Vagina (tissue), 2 donors: ENCODE results near the gene TAF1. TPM values are rescaled to one million over a fixed set of nuclear protein-coding genes. Genes with fewer than 3 reads are reported as not detected.
"Not testable (repeated sequence)": the region's sequence is repeated elsewhere in the genome, so short reads cannot be mapped to it uniquely, and the experiment has no call there.

Experiments used
- DNase-seq, 2 donors: peaks; one replicate each; pipeline ENCODE4 v3.0.0-alpha.2; 2017; ENCODE audit errors: extremely low spot score in 2 of 2
- H3K27ac ChIP-seq: fragments of 200-600 bp; sonication (generic); one replicate; pipeline ENCODE4 v1.5.1; 2019
- H3K27me3 ChIP-seq: fragments of 200-600 bp; sonication (generic); one replicate; pipeline ENCODE4 v1.5.1; 2019
- H3K36me3 ChIP-seq, 2 donors: fragments of 200-600 bp; sonication (generic); one replicate each; pipeline ENCODE4 v1.5.1; 2017 to 2019
- H3K4me1 ChIP-seq: fragments of 200-600 bp; sonication (generic); one replicate; pipeline ENCODE4 v1.5.1; 2019
- H3K4me3 ChIP-seq, 2 donors: fragments of 200-600 bp; sonication (generic); 1 replicate in 1 of 2; 2 replicates in 1 of 2; pipeline ENCODE4 v1.5.1; 2016 to 2019
- H3K9me3 ChIP-seq: fragments of 200-600 bp; sonication (generic); one replicate; pipeline ENCODE4 v1.5.1; 2019
- POLR2A ChIP-seq, 2 donors: fragments of 450-650 bp; IDR thresholded peaks; one replicate each; pipeline ENCODE4 v1.6.1; 2017; ENCODE audit warnings: antibody characterized with exemption in 2 of 2, mild to moderate bottlenecking in 2 of 2, moderate library complexity in 2 of 2
- POLR2AphosphoS5 ChIP-seq, 2 donors: sonication (generic); formaldehyde crosslinking; IDR thresholded peaks; one replicate each; pipeline ENCODE4 v1.9.0; 2017; ENCODE audit warnings: antibody characterized with exemption in 2 of 2, mild to moderate bottlenecking in 2 of 2, low read depth in 1 of 2; ENCODE audit not compliant: insufficient read depth in 1 of 2
- intact Hi-C: fragments of 100-400 bp; cut with DNase I; formaldehyde crosslinking; loops from one replicate; pipeline ENCODE4 v1.15.1; 2023
- total RNA-seq: library from RNA; depleted of rRNA; stranded (reverse); fragments of >200 nt; gene quantifications from one replicate; pipeline ENCODE4 v1.2.3, GENCODE V29; 2016
- TF ChIP-seq, protein P1 (sequence below), 3 experiments: fragments of 450-650 bp in 2 of 3; fragments of 200-600 bp in 1 of 3; sonication (generic) in 1 of 3; IDR thresholded peaks; one replicate each; pipeline ENCODE4 v1.5.1; 2017 to 2019; ENCODE audit warnings: antibody characterized with exemption in 3 of 3, mild to moderate bottlenecking in 2 of 3, moderate library complexity in 2 of 3

The TAF1 gene
- 49.8 TPM for total RNA-seq

DNA sequence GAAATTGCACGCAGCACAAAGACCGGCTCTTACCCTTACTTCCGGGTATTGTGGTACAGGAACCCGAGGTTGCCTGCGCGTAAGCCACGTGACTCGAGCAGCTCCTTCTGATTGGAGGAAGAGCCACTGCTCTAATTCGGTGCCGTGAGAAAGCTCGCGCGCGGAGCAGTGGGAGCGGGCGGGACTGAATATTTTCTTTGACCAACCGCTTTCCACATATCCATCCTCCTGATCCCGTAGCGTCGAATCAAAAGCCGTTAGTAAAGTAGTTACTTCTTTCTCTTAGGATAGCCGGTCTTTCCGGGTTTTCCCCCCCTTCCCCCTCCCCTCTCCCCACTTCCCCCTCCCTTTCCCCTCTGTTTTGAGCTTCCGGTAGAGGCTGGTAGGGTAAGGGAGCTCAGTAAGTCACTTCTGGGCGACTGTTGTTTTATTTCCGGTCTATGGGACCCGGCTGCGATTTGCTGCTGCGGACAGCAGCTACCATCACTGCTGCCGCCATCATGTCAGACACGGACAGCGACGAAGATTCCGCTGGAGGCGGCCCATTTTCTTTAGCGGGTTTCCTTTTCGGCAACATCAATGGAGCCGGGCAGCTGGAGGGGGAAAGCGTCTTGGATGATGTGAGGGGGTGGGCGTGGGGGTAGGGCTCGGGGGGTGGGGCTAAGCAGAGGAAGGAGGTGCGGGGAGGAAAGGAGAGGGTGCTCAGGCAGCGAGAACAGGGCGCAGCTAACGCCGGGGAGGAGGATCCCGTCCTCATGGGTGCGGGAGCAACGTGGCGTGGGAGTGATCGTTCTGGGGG, at the start of gene TAF1:
Gene TAF1, plus strand, starts transcription at position 483 of the 799 bp plus-strand sequence. Its CDS starts 18 bp downstream, at position 501.
- Histone ChIP-seq H3K9me3 (no peaks in the 10 kb centered on the region), H3K4me3 (peak within 1 kb of the TSS; percentile 51 to 63), H3K27me3 (no peaks in the 10 kb centered on the region), H3K36me3 (no peaks in the 10 kb centered on the region), H3K27ac (peak within 1 kb of the TSS; percentile 74), H3K4me1 (peaks cover 21% of the 10 kb centered on the region)
- intact Hi-C loops = loop anchor here (2.0 kb wide), 1 partner anchor 113 kb away; no protein-coding TSS in a partner anchor
- peak; percentile 76 to 80 for TF ChIP-seq POLR2AphosphoS5 (IDR thresholded peaks at IDR 0.05; ENCODE audit: insufficient read depth in 1 of 2, low read depth in 1 of 2)
- peak in 1 of 2 donors; percentile 71 for TF ChIP-seq POLR2A (IDR thresholded peaks at IDR 0.05)
- TF ChIP-seq, protein P1, sequence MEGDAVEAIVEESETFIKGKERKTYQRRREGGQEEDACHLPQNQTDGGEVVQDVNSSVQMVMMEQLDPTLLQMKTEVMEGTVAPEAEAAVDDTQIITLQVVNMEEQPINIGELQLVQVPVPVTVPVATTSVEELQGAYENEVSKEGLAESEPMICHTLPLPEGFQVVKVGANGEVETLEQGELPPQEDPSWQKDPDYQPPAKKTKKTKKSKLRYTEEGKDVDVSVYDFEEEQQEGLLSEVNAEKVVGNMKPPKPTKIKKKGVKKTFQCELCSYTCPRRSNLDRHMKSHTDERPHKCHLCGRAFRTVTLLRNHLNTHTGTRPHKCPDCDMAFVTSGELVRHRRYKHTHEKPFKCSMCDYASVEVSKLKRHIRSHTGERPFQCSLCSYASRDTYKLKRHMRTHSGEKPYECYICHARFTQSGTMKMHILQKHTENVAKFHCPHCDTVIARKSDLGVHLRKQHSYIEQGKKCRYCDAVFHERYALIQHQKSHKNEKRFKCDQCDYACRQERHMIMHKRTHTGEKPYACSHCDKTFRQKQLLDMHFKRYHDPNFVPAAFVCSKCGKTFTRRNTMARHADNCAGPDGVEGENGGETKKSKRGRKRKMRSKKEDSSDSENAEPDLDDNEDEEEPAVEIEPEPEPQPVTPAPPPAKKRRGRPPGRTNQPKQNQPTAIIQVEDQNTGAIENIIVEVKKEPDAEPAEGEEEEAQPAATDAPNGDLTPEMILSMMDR (IDR thresholded peaks at IDR 0.05) = no peak
- DNase-seq = peak; percentile 97 to 98

DNA sequence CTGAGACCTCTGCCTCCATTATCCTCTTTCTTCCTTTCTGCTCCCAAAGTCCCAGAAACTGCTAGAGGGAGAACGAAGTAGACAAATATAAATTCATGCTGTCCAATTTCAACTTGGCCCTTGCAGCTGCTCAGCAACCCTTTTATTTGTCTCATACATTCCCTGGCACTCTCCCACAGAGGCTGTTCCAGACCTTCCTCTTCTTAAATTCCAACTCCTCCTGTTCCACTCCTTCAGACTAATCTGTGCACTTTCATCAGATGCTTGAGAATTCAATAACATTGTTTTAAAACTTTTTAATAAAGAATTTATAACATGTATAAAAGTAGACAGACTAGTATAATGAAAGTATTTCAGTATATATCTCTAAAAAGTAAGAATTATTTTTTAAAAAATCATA, 49.2 kb upstream of the TAF1 start:
- H3K36me3 ChIP-seq, intact Hi-C loops, H3K27ac ChIP-seq, DNase-seq, H3K27me3 ChIP-seq, H3K4me3 ChIP-seq, H3K9me3 ChIP-seq, H3K4me1 ChIP-seq: not testable (repeated sequence)

DNA sequence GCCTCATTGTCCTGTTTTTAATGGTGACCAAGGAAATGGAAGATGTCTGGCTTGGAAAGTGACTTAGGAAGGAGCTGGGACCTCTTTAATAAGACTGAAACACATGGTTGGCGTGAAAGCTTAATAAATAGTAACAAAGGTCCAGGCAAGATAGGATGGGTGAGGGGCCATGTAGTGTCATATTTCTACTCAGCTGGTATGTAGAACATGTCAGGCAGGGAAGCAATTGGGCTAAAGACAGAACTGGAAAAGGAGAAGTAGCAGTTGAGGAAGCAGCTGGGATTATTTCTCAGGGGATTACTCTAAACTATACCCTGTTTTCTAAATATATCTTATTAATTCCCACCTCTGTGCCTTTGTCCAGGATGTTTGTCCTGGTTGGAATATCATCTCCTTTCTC, 46.0 kb upstream of the TAF1 start:
- DNase-seq = no peak
- Histone ChIP-seq H3K4me1 (no peaks in the 10 kb centered on the region), H3K27me3 (no peaks in the 10 kb centered on the region), H3K36me3 (no peaks in the 10 kb centered on the region), H3K9me3 (no peaks in the 10 kb centered on the region), H3K27ac (no peak overlapping the region), H3K4me3 (no peak overlapping the region)
- intact Hi-C loops = no loop called here
- TF ChIP-seq, protein P1 (IDR thresholded peaks at IDR 0.05) = no peak
- TF ChIP-seq POLR2AphosphoS5 (IDR thresholded peaks at IDR 0.05; ENCODE audit: insufficient read depth in 1 of 2, low read depth in 1 of 2) (no peak), POLR2A (IDR thresholded peaks at IDR 0.05) (no peak)

- Histone ChIP-seq H3K27ac (no peak overlapping the region), H3K36me3 (no peaks in the 10 kb centered on the region), H3K4me1 (no peaks in the 10 kb centered on the region), H3K27me3 (no peaks in the 10 kb centered on the region), H3K4me3 (no peak overlapping the region), H3K9me3 (no peaks in the 10 kb centered on the region)
- TF ChIP-seq POLR2AphosphoS5 (IDR thresholded peaks at IDR 0.05; ENCODE audit: insufficient read depth in 1 of 2, low read depth in 1 of 2) (no peak), POLR2A (IDR thresholded peaks at IDR 0.05) (no peak)
- TF ChIP-seq, protein P1 (IDR thresholded peaks at IDR 0.05) = no peak
- intact Hi-C loops = no loop called here
- DNase-seq = no peak
Measured at GRCh38 chrX:71321731-71322130, 44.4 kb upstream of the TAF1 start.

- intact Hi-C loops, H3K4me3 ChIP-seq, H3K27me3 ChIP-seq, H3K9me3 ChIP-seq, H3K27ac ChIP-seq, H3K36me3 ChIP-seq, H3K4me1 ChIP-seq, DNase-seq: not testable (repeated sequence)
Measured at GRCh38 chrX:71324452-71324851, 41.7 kb upstream of the TAF1 start.

- H3K4me1 ChIP-seq = no peaks in the 10 kb centered on the region
- TF ChIP-seq, protein P1 (IDR thresholded peaks at IDR 0.05) = no peak
- TF ChIP-seq POLR2A (IDR thresholded peaks at IDR 0.05) = no peak
- TF ChIP-seq POLR2AphosphoS5 (IDR thresholded peaks at IDR 0.05; ENCODE audit: insufficient read depth in 1 of 2, low read depth in 1 of 2) = no peak
- no peak overlapping the region for H3K4me3 ChIP-seq
- H3K27ac ChIP-seq = no peak overlapping the region
- intact Hi-C loops = no loop called here
- H3K9me3 ChIP-seq = no peaks in the 10 kb centered on the region
- DNase-seq = no peak
- H3K36me3 ChIP-seq = no peaks in the 10 kb centered on the region
- no peaks in the 10 kb centered on the region for H3K27me3 ChIP-seq
Measured at GRCh38 chrX:71326394-71326793, 39.8 kb upstream of the TAF1 start.

GRCh38 chrX:71349151-71349665, 16.9 kb upstream of the TAF1 start:
- H3K27me3 ChIP-seq, H3K9me3 ChIP-seq, DNase-seq, H3K4me3 ChIP-seq, H3K36me3 ChIP-seq, intact Hi-C loops, H3K27ac ChIP-seq, H3K4me1 ChIP-seq: not testable (repeated sequence)

DNA sequence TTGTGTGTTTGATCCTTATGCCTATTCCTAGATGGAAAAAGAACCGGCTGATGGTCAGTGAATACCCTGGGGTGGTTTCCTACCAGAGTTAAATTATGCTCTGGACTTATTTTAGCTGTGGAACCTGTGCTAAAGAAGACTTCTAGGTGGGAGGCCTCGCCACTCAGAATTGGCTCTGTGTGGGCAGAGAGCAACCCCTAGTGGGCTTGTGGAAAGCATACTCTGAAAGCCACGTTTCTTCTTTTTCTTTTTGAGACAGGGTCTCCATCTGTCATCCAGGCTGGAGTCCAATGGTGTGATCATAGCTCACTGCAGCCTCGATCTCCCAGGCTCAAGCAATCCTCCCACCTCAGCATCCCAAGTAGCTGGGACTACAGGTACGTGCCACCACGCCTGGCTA, 16.3 kb upstream of the TAF1 start:
- DNase-seq, H3K9me3 ChIP-seq, intact Hi-C loops, H3K4me1 ChIP-seq, H3K4me3 ChIP-seq, H3K27ac ChIP-seq, H3K36me3 ChIP-seq, H3K27me3 ChIP-seq: not testable (repeated sequence)

DNA sequence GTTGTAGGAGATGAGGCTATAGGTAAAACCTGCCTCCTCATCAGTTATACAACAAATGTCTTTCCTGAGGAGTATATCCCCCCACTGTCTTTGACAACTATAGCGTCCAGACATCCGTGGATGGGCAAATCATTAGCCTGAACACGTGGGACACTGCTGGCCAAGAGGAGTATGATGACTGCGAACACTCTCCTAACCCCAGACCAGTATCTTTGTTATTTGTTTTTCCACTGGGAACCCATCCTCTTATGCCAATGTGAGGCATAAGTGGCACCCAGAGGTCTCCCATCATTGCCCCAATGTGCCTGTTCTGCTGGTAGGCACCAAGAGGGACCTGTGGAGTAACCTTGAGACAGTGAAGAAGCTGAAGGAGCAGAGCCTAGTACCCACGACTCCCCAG, 13.7 kb upstream of the TAF1 start:
- H3K4me3 ChIP-seq, DNase-seq, H3K9me3 ChIP-seq, H3K4me1 ChIP-seq, H3K27ac ChIP-seq, intact Hi-C loops, H3K36me3 ChIP-seq, H3K27me3 ChIP-seq: not testable (repeated sequence)
